GM12878 (cell line): Measurements from ENCODE around the gene SIT1. TPM values are rescaled to one million over a fixed set of nuclear protein-coding genes. Genes with fewer than 3 reads are reported as not detected.

Experiments
- ATAC-seq: fragments of 200-7000 bp; cut with Tn5 transposase; 3 replicates; pipeline ENCODE4 v1.9.1; 2020; ENCODE audit warnings: mild to moderate bottlenecking, moderate library complexity
- BruUV-seq: library from RNA; stranded (reverse); fragments of 400-500 nt; replicated peaks from 2 replicates; lab custom pipeline; 2021; lab: Mats Ljungman, UMichigan
- CTCF ChIA-PET: fragments of 300-600 bp; sonication (Branson Sonifier 250); formaldehyde crosslinking; extraction: SDS; loops from one replicate; lab custom pipeline; 2021; ENCODE audit warnings: inconsistent platforms; lab: Yijun Ruan, JAX
- POLR2A ChIA-PET: fragments of 350-600 bp; formaldehyde crosslinking; extraction: SDS; loops from one replicate; lab custom pipeline; 2021; ENCODE audit warnings: inconsistent platforms; lab: Charles Lee
- RAD21 ChIA-PET: fragments of 300-600 bp; sonication (Branson Sonifier 250); formaldehyde crosslinking; loops from one replicate; lab custom pipeline; 2023; ENCODE audit warnings: antibody characterized with exemption; ENCODE audit not compliant: unreplicated experiment; lab: Charles Lee
- SMC1A ChIA-PET: fragments of 300-600 bp; sonication (Branson Sonifier 250); formaldehyde crosslinking; loops from one replicate; lab custom pipeline; 2023; ENCODE audit not compliant: unreplicated experiment, uncharacterized antibody; lab: Charles Lee
- DNase-seq: peaks from one replicate; pipeline ENCODE4 v3.0.0-alpha.2; 2011; ENCODE audit warnings: low read depth, low spot score
- FAIRE-seq: peaks from 3 replicates; lab custom pipeline; 2011; peaks lifted over from hg19 to GRCh38; lab: Jason Lieb, UNC
- H2AFZ ChIP-seq: 2 replicates; pipeline ENCODE4 v1.6.0; 2011; ENCODE audit warnings: low read depth, low read length, control low read depth; ENCODE audit not compliant: control insufficient read depth
- H3K27ac ChIP-seq: 2 replicates; pipeline ENCODE4 v1.5.1; 2011; ENCODE audit warnings: control low read depth; ENCODE audit not compliant: control insufficient read depth, insufficient read depth
- H3K27me3 ChIP-seq, 2 experiments: replicated peaks in 1 of 2; 2 replicates each; pipeline versions ENCODE4 v1.6.0 to v1.6.1; 2011; ENCODE audit warnings: low read length in 1 of 2; ENCODE audit not compliant: control insufficient read depth in 2 of 2, insufficient read depth in 2 of 2
- H3K36me3 ChIP-seq, 2 experiments: 2 replicates each; pipeline ENCODE4 v1.5.1; 2011; ENCODE audit warnings: low read length in 1 of 2; ENCODE audit not compliant: control insufficient read depth in 2 of 2, insufficient read depth in 2 of 2
- H3K4me1 ChIP-seq: 2 replicates; pipeline ENCODE4 v1.6.1; 2011; ENCODE audit warnings: mild to moderate bottlenecking, low read length, moderate library complexity, mixed read lengths; ENCODE audit not compliant: control insufficient read depth, insufficient read depth
- H3K4me2 ChIP-seq: 2 replicates; pipeline ENCODE4 v1.6.0; 2011; ENCODE audit warnings: control low read depth; ENCODE audit not compliant: control insufficient read depth, insufficient read depth
- H3K4me3 ChIP-seq: fragments of 200-600 bp; sonication (generic); 2 replicates; pipeline ENCODE4 v1.5.1; 2016
- H3K79me2 ChIP-seq: 2 replicates; pipeline ENCODE4 v1.6.0; 2011; ENCODE audit warnings: low read length; ENCODE audit not compliant: control insufficient read depth, insufficient read depth
- H3K9ac ChIP-seq: 2 replicates; pipeline ENCODE4 v1.8.0; 2011; ENCODE audit warnings: low read length, control low read depth, mixed read lengths; ENCODE audit not compliant: control insufficient read depth, insufficient read depth
- H3K9me3 ChIP-seq: replicated peaks from 3 replicates; pipeline ENCODE4 v1.5.1; 2011; ENCODE audit warnings: mild to moderate bottlenecking, low read length; ENCODE audit not compliant: control insufficient read depth, insufficient read depth
- H4K20me1 ChIP-seq: 2 replicates; pipeline ENCODE4 v1.6.0; 2011; ENCODE audit not compliant: control insufficient read depth, insufficient read depth
- CHD1 ChIP-seq: IDR thresholded peaks from 2 replicates; pipeline ENCODE4 v1.6.1; 2012; ENCODE audit warnings: low read depth, low read length, improper control_type of control experiment
- ETV6 ChIP-seq, 2 experiments: fragments of 450-650 bp in 1 of 2; IDR thresholded peaks in 1 of 2; conservative IDR thresholded peaks in 1 of 2; 2 replicates each; pipeline ENCODE4 v1.6.1; 2014; ENCODE audit warnings: antibody characterized with exemption in 1 of 2, borderline replicate concordance in 1 of 2, low read depth in 1 of 2, mild to moderate bottlenecking in 1 of 2, moderate library complexity in 1 of 2
- FOXK2 ChIP-seq: fragments of 450-650 bp; IDR thresholded peaks from 2 replicates; pipeline ENCODE4 v1.6.1; 2017; ENCODE audit warnings: mild to moderate bottlenecking, moderate library complexity
- KDM1A ChIP-seq: fragments of 200-600 bp; sonication (generic); IDR thresholded peaks from 2 replicates; pipeline ENCODE4 v1.6.1; 2016; ENCODE audit warnings: borderline replicate concordance
- LARP7 ChIP-seq: fragments of 450-650 bp; IDR thresholded peaks from 2 replicates; pipeline ENCODE4 v1.6.1; 2017; ENCODE audit warnings: mild to moderate bottlenecking
- MYB ChIP-seq: fragments of 150-350 bp; IDR thresholded peaks from 2 replicates; pipeline ENCODE4 v1.6.1; 2014; ENCODE audit warnings: mild to moderate bottlenecking, low read depth, low read length, borderline replicate concordance
- MYC ChIP-seq: IDR thresholded peaks from 2 replicates; pipeline ENCODE4 v1.6.1; 2011; ENCODE audit warnings: mild to moderate bottlenecking, low read length, moderate library complexity, inconsistent platforms; ENCODE audit not compliant: insufficient read depth, insufficient replicate concordance, insufficient read length, severe bottlenecking
- NFYA ChIP-seq: IDR thresholded peaks from 2 replicates; pipeline ENCODE4 v1.6.1; 2011; ENCODE audit warnings: low read depth, mild to moderate bottlenecking, low read length, improper control_type of control experiment, borderline replicate concordance
- NR2C1 ChIP-seq: fragments of 450-650 bp; IDR thresholded peaks from 2 replicates; pipeline ENCODE4 v1.6.1; 2017; ENCODE audit warnings: antibody characterized with exemption, mild to moderate bottlenecking, moderate library complexity
- PML ChIP-seq: IDR thresholded peaks from 2 replicates; pipeline ENCODE4 v1.6.1; 2012; ENCODE audit warnings: low read length, inconsistent platforms
- POLR2AphosphoS5 ChIP-seq: IDR thresholded peaks from 2 replicates; pipeline ENCODE4 v1.6.1; 2011; ENCODE audit warnings: mild to moderate bottlenecking, low read length, inconsistent platforms
- POU2F2 ChIP-seq: IDR thresholded peaks from 3 replicates; pipeline ENCODE4 v1.6.1; 2011; ENCODE audit warnings: low read depth, mild to moderate bottlenecking, low read length, borderline replicate concordance
- SMAD5 ChIP-seq: IDR thresholded peaks from 2 replicates; pipeline ENCODE4 v1.6.1; 2016; ENCODE audit warnings: antibody characterized with exemption, low read depth
- SMC3 ChIP-seq: IDR thresholded peaks from 2 replicates; pipeline ENCODE4 v1.6.1; 2011; ENCODE audit warnings: low read length, improper control_type of control experiment, borderline replicate concordance
- WGBS: methylation state at CpG from one replicate; pipeline ENCODE4 v1.1.6; 2016; ENCODE audit warnings: low lambda C conversion rate; ENCODE audit not compliant: insufficient replicate concordance, insufficient coverage; ENCODE audit errors: missing lambda C conversion rate; 5-methylcytosine and 5-hydroxymethylcytosine counted together
- in situ Hi-C: fragments of 300-500 bp; cut with MboI; formaldehyde crosslinking; loops from 9 replicates; pipeline ENCODE4 v1.14.3; 2018; ENCODE audit warnings: mixed read lengths
- intact Hi-C: fragments of 100-400 bp; cut with micrococcal nuclease; formaldehyde crosslinking; loops from one replicate; pipeline ENCODE4 v1.14.2; 2022; ENCODE audit not compliant: unreplicated experiment
- polyA plus RNA-seq, 11 experiments: library from polyadenylated mRNA; depleted of rRNA in 4 of 11; unstranded in 6 of 11; stranded (reverse) in 5 of 11; fragments of >200 nt; fragmentation: Nextera tagmentation in 4 of 11; fragmentation: Illumina TruSeq in 1 of 11; extraction: Ambion mirVana in 4 of 11; extraction: Trizol in 1 of 11; gene quantifications; 1 replicate in 1 of 11; 2 replicates in 10 of 11; pipeline versions ENCODE4 v1.2.1 to v1.2.3, GENCODE V29; 2011 to 2016; ENCODE audit warnings: inconsistent platforms in 2 of 11, missing spikeins in 2 of 11, low read depth in 1 of 11
- total RNA-seq, 4 experiments: library from RNA; depleted of rRNA in 3 of 4; stranded (reverse); fragments of >200 nt in 3 of 4; fragmentation: Illumina TruSeq in 1 of 4; extraction: Trizol in 1 of 4; gene quantifications; 2 replicates each; pipeline versions ENCODE4 v1.2.1 to v1.2.3, GENCODE V29; 2013 to 2021
- TF ChIP-seq, protein P1 (sequence below): IDR thresholded peaks from 2 replicates; pipeline ENCODE4 v1.6.1; 2012; ENCODE audit warnings: low read length, inconsistent platforms

The SIT1 gene
- total and polyA plus RNA-seq, 10 of the 15 experiments (the other 5 are each of a cell fraction or from before 2014, with no cell fraction given), result 0.97 to 137 (median 59.7) TPM

- Histone ChIP-seq H3K9me3 (no peaks in the 10 kb centered on the region), H3K36me3 (no peaks in the 10 kb centered on the region), H3K27me3 (peaks cover 0 to 6% of the 10 kb centered on the region in 2 experiments; a peak in 2 of 4 replicates), H3K9ac (no peak overlapping the region), H3K4me3 (no peak overlapping the region), H3K4me2 (no peak overlapping the region), H3K27ac (no peak overlapping the region), H3K4me1 (peaks cover 8% of the 10 kb centered on the region), H2AFZ (no peak overlapping the region), H3K79me2 (no peaks in the 10 kb centered on the region), H4K20me1 (no peaks in the 10 kb centered on the region)
- no peak for ATAC-seq
- no peak for FAIRE-seq
- no peak for TF ChIP-seq NR2C1
- TF ChIP-seq SMC3, result no peak
- no peak for TF ChIP-seq SMAD5
- no peak for TF ChIP-seq MYC
- TF ChIP-seq NFYA, result no peak
- TF ChIP-seq KDM1A, result no peak
- no peak for TF ChIP-seq MYB
- no peak for TF ChIP-seq FOXK2
- TF ChIP-seq ETV6 (conservative IDR thresholded peaks at IDR 0.05 in 1 of 2, IDR thresholded peaks at IDR 0.05 in 1 of 2; ENCODE audit: borderline replicate concordance in 1 of 2, low read depth in 1 of 2), result no peak
- no peak for TF ChIP-seq LARP7
- TF ChIP-seq POLR2AphosphoS5, result no peak
- no peak for TF ChIP-seq CHD1
- TF ChIP-seq POU2F2, result no peak
- no peak for TF ChIP-seq PML
- TF ChIP-seq, protein P1, sequence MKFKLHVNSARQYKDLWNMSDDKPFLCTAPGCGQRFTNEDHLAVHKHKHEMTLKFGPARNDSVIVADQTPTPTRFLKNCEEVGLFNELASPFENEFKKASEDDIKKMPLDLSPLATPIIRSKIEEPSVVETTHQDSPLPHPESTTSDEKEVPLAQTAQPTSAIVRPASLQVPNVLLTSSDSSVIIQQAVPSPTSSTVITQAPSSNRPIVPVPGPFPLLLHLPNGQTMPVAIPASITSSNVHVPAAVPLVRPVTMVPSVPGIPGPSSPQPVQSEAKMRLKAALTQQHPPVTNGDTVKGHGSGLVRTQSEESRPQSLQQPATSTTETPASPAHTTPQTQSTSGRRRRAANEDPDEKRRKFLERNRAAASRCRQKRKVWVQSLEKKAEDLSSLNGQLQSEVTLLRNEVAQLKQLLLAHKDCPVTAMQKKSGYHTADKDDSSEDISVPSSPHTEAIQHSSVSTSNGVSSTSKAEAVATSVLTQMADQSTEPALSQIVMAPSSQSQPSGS, result no peak
- ChIA-PET POLR2A (interaction anchor here (0.8 to 1.8 kb wide), 3 partner anchors 14 to 48 kb away, joined by 3 to 5 read pairs (median 3); partner anchors contain the start of gene SIT1), SMC1A (interaction anchor here (0.7 to 1.8 kb wide), 5 partner anchors 10 to 202 kb away, joined by 3 to 6 read pairs (median 3); no protein-coding TSS in a partner anchor), RAD21 (interaction anchor here (1.1 to 1.2 kb wide), 2 partner anchors 9 to 15 kb away, joined by 3 to 4 read pairs; partner anchors contain the start of gene ARHGEF39), CTCF (interaction anchor here (1.3 to 2.6 kb wide), 3 partner anchors 16 to 47 kb away, joined by 3 to 28 read pairs (median 6); no protein-coding TSS in a partner anchor)
- no TSS peak for BruUV-seq
- WGBS, result 80% methylated on average over 8 of the region's 8 CpGs
- no peak for DNase-seq
- intact Hi-C loops (no loop called here), in situ Hi-C loops (no loop called here)
Observed at GRCh38 chr9:35679766-35680330, 29.1 kb upstream of the SIT1 start.
